GM21390 (cell line): Measurements from ENCODE around the gene HRAS.
A peak's percentile ranks its signal among the peaks of the same experiment; 100 is the strongest.

ENCODE experiments used
- ATAC-seq: cut with Tn5 transposase; IDR thresholded peaks from one replicate; pipeline ENCODE4 v1.9.1; 2021; ENCODE audit not compliant: unreplicated experiment

The HRAS gene

GRCh38 chr11:554428-555226 lies 19.3 kb upstream of the HRAS start:
- no peak for ATAC-seq

- no peak for ATAC-seq
Measured at GRCh38 chr11:553988-554340, 18.6 kb upstream of the HRAS start.

GRCh38 chr11:553083-553987 lies 18.0 kb upstream of the HRAS start:
- ATAC-seq, result no peak

- no peak for ATAC-seq
Measured at GRCh38 chr11:551596-551995, 16.2 kb upstream of the HRAS start.

- no peak for ATAC-seq
Measured at GRCh38 chr11:551131-551530, 15.8 kb upstream of the HRAS start.

- no peak for ATAC-seq
Measured at GRCh38 chr11:550746-551085, 15.3 kb upstream of the HRAS start.

GRCh38 chr11:550021-550745 lies 14.8 kb upstream of the HRAS start:
- ATAC-seq, result no peak

- no peak for ATAC-seq
Measured at GRCh38 chr11:548700-549603, 13.6 kb upstream of the HRAS start.

- no peak for ATAC-seq
Measured at GRCh38 chr11:545171-545570, 9.8 kb upstream of the HRAS start.

GRCh38 chr11:544817-545166 lies 9.4 kb upstream of the HRAS start:
- ATAC-seq, result no peak

GRCh38 chr11:541433-541885 lies 6.1 kb upstream of the HRAS start:
- no peak for ATAC-seq

GRCh38 chr11:540583-541432 lies 5.4 kb upstream of the HRAS start:
- no peak for ATAC-seq

GRCh38 chr11:539971-540481 lies 4.7 kb upstream of the HRAS start:
- no peak for ATAC-seq

- ATAC-seq, result no peak
Measured at GRCh38 chr11:538431-539051, 3.2 kb upstream of the HRAS start.

- ATAC-seq, result no peak
Measured at GRCh38 chr11:537622-538430, 2.5 kb upstream of the HRAS start.

- peak; percentile 44 for ATAC-seq
Measured at GRCh38 chr11:536841-537621, 1.7 kb upstream of the HRAS start, which contains the start of gene LRRC56. TSS of gene LRRC56 (plus strand) at chr11:537527. CDS start at chr11:540685, 3,158 bp downstream.

GRCh38 chr11:535210-535518 lies 212 bp downstream of the HRAS start:
- peak; percentile 12 for ATAC-seq
